ENCODE data around the gene TXK.

TXK gene

GRCh38 chr4:48112017-48112667 is 21.9 kb downstream of the TXK start:
- TF ChIP-seq, protein P1, sequence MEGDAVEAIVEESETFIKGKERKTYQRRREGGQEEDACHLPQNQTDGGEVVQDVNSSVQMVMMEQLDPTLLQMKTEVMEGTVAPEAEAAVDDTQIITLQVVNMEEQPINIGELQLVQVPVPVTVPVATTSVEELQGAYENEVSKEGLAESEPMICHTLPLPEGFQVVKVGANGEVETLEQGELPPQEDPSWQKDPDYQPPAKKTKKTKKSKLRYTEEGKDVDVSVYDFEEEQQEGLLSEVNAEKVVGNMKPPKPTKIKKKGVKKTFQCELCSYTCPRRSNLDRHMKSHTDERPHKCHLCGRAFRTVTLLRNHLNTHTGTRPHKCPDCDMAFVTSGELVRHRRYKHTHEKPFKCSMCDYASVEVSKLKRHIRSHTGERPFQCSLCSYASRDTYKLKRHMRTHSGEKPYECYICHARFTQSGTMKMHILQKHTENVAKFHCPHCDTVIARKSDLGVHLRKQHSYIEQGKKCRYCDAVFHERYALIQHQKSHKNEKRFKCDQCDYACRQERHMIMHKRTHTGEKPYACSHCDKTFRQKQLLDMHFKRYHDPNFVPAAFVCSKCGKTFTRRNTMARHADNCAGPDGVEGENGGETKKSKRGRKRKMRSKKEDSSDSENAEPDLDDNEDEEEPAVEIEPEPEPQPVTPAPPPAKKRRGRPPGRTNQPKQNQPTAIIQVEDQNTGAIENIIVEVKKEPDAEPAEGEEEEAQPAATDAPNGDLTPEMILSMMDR (IDR thresholded peaks at IDR 0.05; ENCODE audit: insufficient read depth, low read length, poor library complexity, severe bottlenecking) = no peak
- H3K4me3 ChIP-seq (replicated peaks; ENCODE audit: low read depth, low read length) = no peak overlapping the region
- DNase-seq (ENCODE audit: extremely low read depth, insufficient read length) = no peak
- H3K36me3 ChIP-seq (ENCODE audit: control insufficient read depth, insufficient read depth, low read length) = no peaks in the 10 kb centered on the region
- H3K27me3 ChIP-seq (replicated peaks; ENCODE audit: control insufficient read depth, insufficient read depth, low read length) = no peaks in the 10 kb centered on the region

- Histone ChIP-seq H3K27me3 (replicated peaks; ENCODE audit: control insufficient read depth, insufficient read depth, low read length) (no peaks in the 10 kb centered on the region), H3K4me3 (replicated peaks; ENCODE audit: low read depth, low read length) (no peak overlapping the region), H3K36me3 (ENCODE audit: control insufficient read depth, insufficient read depth, low read length) (no peaks in the 10 kb centered on the region)
- TF ChIP-seq, protein P1 (IDR thresholded peaks at IDR 0.05; ENCODE audit: insufficient read depth, low read length, poor library complexity, severe bottlenecking) = no peak
- no peak for DNase-seq (ENCODE audit: extremely low read depth, insufficient read length)
These were observed 23.5 kb downstream of the TXK start for GRCh38 chr4:48110452-48110978.

GRCh38 chr4:48109413-48110263 is 24.4 kb downstream of the TXK start:
- TF ChIP-seq, protein P1 (IDR thresholded peaks at IDR 0.05; ENCODE audit: insufficient read depth, low read length, poor library complexity, severe bottlenecking) = peak; percentile 63
- no peak for DNase-seq (ENCODE audit: extremely low read depth, insufficient read length)
- no peaks in the 10 kb centered on the region for H3K36me3 ChIP-seq (ENCODE audit: control insufficient read depth, insufficient read depth, low read length)
- H3K27me3 ChIP-seq (replicated peaks; ENCODE audit: control insufficient read depth, insufficient read depth, low read length) = no peaks in the 10 kb centered on the region
- H3K4me3 ChIP-seq (replicated peaks; ENCODE audit: low read depth, low read length) = no peak overlapping the region

DNA sequence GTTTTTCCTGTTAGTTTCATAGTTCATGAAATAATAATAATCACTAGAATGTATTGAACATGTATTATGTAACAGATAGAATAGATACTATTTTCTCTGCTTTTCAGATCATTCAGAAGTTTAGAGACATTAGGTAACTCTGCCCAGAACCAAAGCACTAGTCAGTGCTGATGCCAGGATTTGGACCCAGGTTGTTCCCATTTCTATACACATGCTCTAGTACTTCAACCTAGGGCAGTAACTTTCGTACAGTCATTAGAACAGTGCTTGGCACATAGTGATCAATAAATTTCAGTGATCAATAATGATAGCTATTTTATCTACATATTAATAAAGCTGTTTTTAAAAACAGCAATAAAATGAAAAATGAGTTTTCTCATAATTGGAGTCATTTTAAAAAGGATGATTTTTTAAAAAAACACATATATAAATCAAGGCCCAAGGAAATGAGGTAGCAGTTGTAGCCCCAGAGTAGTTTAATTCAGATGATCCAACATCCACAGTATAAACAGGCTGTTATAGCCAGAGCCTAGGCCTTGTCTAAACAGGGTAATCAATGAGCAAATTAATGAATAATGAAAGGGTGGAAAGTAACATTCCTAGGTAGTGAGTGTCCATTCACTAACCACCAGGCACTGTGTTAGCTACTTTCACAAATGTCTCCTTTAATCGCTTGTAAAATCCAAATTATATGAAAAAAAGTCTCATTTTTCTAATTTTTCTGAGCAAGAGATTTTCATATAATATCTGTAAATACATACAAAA is 25.6 kb downstream of the TXK start:
- H3K4me3 ChIP-seq (replicated peaks; ENCODE audit: low read depth, low read length) = no peak overlapping the region
- TF ChIP-seq, protein P1 (IDR thresholded peaks at IDR 0.05; ENCODE audit: insufficient read depth, low read length, poor library complexity, severe bottlenecking) = no peak

DNA sequence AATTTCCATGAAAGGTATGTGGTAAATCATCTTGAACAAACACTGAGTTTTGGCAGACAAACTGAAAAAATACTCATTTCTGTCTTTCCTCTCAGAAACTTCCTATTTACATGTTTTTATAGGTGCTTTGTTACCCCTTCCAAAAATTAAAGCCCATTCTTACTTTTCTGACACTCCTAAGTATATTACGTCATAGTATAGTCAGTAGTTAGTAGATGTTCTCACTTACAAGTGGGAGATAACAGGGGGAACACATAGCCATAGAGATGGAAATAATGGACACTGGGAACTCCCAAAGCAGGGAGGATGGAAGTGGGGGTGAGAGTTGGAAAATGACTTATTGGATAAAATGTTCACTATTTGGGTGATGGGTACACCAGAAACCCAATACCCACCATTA is 28.8 kb downstream of the TXK start:
- TF ChIP-seq, protein P1 (IDR thresholded peaks at IDR 0.05; ENCODE audit: insufficient read depth, low read length, poor library complexity, severe bottlenecking) = no peak
- Histone ChIP-seq H3K4me3 (replicated peaks; ENCODE audit: low read depth, low read length) (no peak overlapping the region), H3K36me3 (ENCODE audit: control insufficient read depth, insufficient read depth, low read length) (no peaks in the 10 kb centered on the region), H3K27me3 (replicated peaks; ENCODE audit: control insufficient read depth, insufficient read depth, low read length) (no peaks in the 10 kb centered on the region)
- no peak for DNase-seq (ENCODE audit: extremely low read depth, insufficient read length)

More for the DNA sequence above, 25.6 kb downstream of the TXK start:
- no peak for DNase-seq (ENCODE audit: extremely low read depth, insufficient read length)
- Histone ChIP-seq H3K27me3 (replicated peaks; ENCODE audit: control insufficient read depth, insufficient read depth, low read length) (no peaks in the 10 kb centered on the region), H3K36me3 (ENCODE audit: control insufficient read depth, insufficient read depth, low read length) (no peaks in the 10 kb centered on the region)

Data from GM06990 (cell line).